ENCODE data around the gene SAP30. TPM values are rescaled to one million over a fixed set of nuclear protein-coding genes. Genes with fewer than 3 reads are reported as not detected.

The SAP30 gene
- total and polyA plus RNA-seq, 10 of the 15 experiments (the other 5 are each of a cell fraction or from before 2014, with no cell fraction given) = 5.0 to 56.9 (median 23.6) TPM

DNA sequence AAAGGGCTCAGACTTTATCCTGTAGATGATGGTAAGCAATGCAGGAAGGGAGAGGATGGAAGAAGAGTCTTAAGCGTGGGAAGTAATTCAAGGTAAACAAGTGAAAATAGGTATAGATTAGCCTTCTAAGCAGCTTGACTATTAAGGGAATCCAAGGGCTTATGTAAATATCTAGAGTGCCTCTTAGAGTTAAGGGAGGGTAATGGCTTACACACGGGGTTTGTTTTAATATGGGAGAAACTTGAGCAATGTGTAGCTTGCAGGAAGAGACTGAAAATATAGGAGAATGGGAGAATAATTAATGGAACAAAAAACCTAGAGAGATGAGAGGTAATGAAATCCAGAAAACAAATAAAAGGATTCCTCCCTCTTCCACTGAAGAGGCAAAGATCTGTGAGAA is 12.8 kb upstream of the SAP30 start (continued):
- TF ChIP-seq POLR2AphosphoS2 (IDR thresholded peaks at IDR 0.05; ENCODE audit: low read depth, low read length) (no peak), RELA (IDR thresholded peaks at IDR 0.05; ENCODE audit: borderline replicate concordance, partially characterized antibody) (no peak)

DNA sequence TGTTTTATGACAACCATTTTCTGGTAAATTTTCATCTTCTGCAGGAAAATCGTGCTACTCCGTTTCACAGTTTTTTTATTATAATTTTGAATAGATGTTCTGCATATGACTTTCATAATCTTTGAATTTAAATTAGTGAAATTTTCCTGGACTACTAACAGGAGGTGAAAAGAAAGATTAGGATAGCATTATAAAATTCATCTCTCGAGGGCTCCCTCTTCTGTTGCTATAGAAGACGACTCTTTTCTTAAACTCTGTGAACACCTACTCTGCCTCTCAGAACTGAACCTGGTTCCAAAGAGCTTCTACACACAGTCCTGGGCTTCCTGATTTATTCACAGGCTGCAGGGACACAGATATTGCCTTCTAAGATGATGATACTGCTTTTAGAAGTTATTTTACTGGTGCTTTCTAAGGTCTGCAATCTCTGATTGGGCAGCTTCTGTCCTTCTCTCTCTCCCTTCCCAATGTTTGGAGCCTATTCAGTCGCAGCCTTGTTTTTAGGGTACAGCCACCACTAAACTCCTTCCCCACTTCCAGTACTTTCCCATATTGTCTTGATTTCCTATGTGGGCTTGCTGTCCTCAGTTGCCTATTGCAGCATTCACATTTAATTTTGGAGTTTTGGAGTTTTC is 10.1 kb upstream of the SAP30 start:
- Histone ChIP-seq H3K27me3 (replicated peaks in 1 of 2; ENCODE audit: control insufficient read depth in 2 of 2, insufficient read depth in 2 of 2, low read length in 1 of 2) (no peaks in the 10 kb centered on the region), H3K4me2 (ENCODE audit: control insufficient read depth, insufficient read depth) (no peak overlapping the region), H3K27ac (ENCODE audit: control insufficient read depth, insufficient read depth) (no peak overlapping the region), H3K9ac (ENCODE audit: control insufficient read depth, insufficient read depth, low read length) (no peak overlapping the region), H2AFZ (ENCODE audit: control insufficient read depth, low read depth, low read length) (no peak overlapping the region), H4K20me1 (ENCODE audit: control insufficient read depth, insufficient read depth) (no peaks in the 10 kb centered on the region), H3K9me3 (replicated peaks; ENCODE audit: control insufficient read depth, insufficient read depth, low read length) (no peaks in the 10 kb centered on the region), H3K36me3 (ENCODE audit: control insufficient read depth in 2 of 2, insufficient read depth in 2 of 2, low read length in 1 of 2) (no peaks in the 10 kb centered on the region), H3K79me2 (ENCODE audit: control insufficient read depth, insufficient read depth, low read length) (no peaks in the 10 kb centered on the region), H3K4me1 (ENCODE audit: control insufficient read depth, insufficient read depth, low read length) (no peaks in the 10 kb centered on the region), H3K4me3 (no peak overlapping the region)
- BruUV-seq (replicated peaks) = no TSS peak
- ChIA-PET POLR2A (no interaction called here), SMC1A (ENCODE audit: uncharacterized antibody, unreplicated experiment) (interaction anchor here (0.9 to 1.6 kb wide), 4 partner anchors 11 to 42 kb away, joined by 3 to 5 read pairs (median 4); no protein-coding TSS in a partner anchor), CTCF (interaction anchor here (1.0 to 1.3 kb wide), 6 partner anchors 9 to 68 kb away, joined by 3 to 7 read pairs (median 4); no protein-coding TSS in a partner anchor), RAD21 (ENCODE audit: unreplicated experiment) (interaction anchor here (0.9 to 1.3 kb wide), 2 partner anchors 42 to 59 kb away, joined by 3 to 6 read pairs; no protein-coding TSS in a partner anchor)
- 69% methylated on average over 5 of the region's 5 CpGs for WGBS (ENCODE audit: insufficient coverage, insufficient replicate concordance, low lambda C conversion rate, missing lambda C conversion rate)
- intact Hi-C loops (cut with micrococcal nuclease; ENCODE audit: unreplicated experiment) (loop anchor here (2.0 kb wide), 1 partner anchor 42 kb away; no protein-coding TSS in a partner anchor), in situ Hi-C loops (cut with MboI) (no loop called here)
- ATAC-seq (peak; percentile 63), DNase-seq (ENCODE audit: low read depth, low spot score) (no peak), FAIRE-seq (no peak)
- TF ChIP-seq SRF (IDR thresholded peaks at IDR 0.05; ENCODE audit: low read depth in 2 of 2, low read length in 2 of 2) = no peak
- TF ChIP-seq NR2C1 (IDR thresholded peaks at IDR 0.05) = no peak
- 0 out of 2 replicates have a peak, but pooled peaks have one; percentile 8 for TF ChIP-seq RAD21 (IDR thresholded peaks at IDR 0.05; ENCODE audit: insufficient read depth, low read depth, low read length)
- TF ChIP-seq, protein P1, sequence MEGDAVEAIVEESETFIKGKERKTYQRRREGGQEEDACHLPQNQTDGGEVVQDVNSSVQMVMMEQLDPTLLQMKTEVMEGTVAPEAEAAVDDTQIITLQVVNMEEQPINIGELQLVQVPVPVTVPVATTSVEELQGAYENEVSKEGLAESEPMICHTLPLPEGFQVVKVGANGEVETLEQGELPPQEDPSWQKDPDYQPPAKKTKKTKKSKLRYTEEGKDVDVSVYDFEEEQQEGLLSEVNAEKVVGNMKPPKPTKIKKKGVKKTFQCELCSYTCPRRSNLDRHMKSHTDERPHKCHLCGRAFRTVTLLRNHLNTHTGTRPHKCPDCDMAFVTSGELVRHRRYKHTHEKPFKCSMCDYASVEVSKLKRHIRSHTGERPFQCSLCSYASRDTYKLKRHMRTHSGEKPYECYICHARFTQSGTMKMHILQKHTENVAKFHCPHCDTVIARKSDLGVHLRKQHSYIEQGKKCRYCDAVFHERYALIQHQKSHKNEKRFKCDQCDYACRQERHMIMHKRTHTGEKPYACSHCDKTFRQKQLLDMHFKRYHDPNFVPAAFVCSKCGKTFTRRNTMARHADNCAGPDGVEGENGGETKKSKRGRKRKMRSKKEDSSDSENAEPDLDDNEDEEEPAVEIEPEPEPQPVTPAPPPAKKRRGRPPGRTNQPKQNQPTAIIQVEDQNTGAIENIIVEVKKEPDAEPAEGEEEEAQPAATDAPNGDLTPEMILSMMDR (IDR thresholded peaks at IDR 0.05 in 2 of 3, conservative IDR thresholded peaks at IDR 0.05 in 1 of 3; ENCODE audit: control insufficient read depth in 2 of 3, extremely low read depth in 1 of 3, insufficient read depth in 1 of 3, low read depth in 3 of 3, low read length in 3 of 3) = peak in 2 of 3 experiments; percentile 15 to 24; a peak in 1 of 6 replicates
